T-helper 22 cell (primary cell): ENCODE measurements around the gene KCNG2.

Experiments used
- DNase-seq: peaks from one replicate; pipeline ENCODE4 v3.0.0-alpha.2; 2020; ENCODE audit warnings: low read depth

KCNG2 gene

GRCh38 chr18:79799619-79800370 lies 2.1 kb downstream of the KCNG2 start:
- no peak for DNase-seq

GRCh38 chr18:79800371-79801180 lies 2.8 kb downstream of the KCNG2 start:
- DNase-seq: no peak

- no peak for DNase-seq
These were observed 3.5 kb downstream of the KCNG2 start for GRCh38 chr18:79801217-79801616.

GRCh38 chr18:79801641-79802040 lies 3.9 kb downstream of the KCNG2 start:
- no peak for DNase-seq

- no peak for DNase-seq
These were observed 4.6 kb downstream of the KCNG2 start for GRCh38 chr18:79802298-79802697.

GRCh38 chr18:79803611-79804051 lies 5.9 kb downstream of the KCNG2 start:
- DNase-seq: no peak

- no peak for DNase-seq
These were observed 6.5 kb downstream of the KCNG2 start for GRCh38 chr18:79804130-79804787.

- DNase-seq: no peak
These were observed 7.6 kb downstream of the KCNG2 start for GRCh38 chr18:79805211-79805887.

GRCh38 chr18:79805926-79806487 lies 8.3 kb downstream of the KCNG2 start:
- no peak for DNase-seq

GRCh38 chr18:79806976-79807841 lies 9.5 kb downstream of the KCNG2 start:
- no peak for DNase-seq

- no peak for DNase-seq
These were observed 11.9 kb downstream of the KCNG2 start for GRCh38 chr18:79809482-79810192.

- DNase-seq: no peak
These were observed 14.3 kb downstream of the KCNG2 start for GRCh38 chr18:79812052-79812451.

GRCh38 chr18:79814373-79814772 lies 16.6 kb downstream of the KCNG2 start:
- DNase-seq: no peak

- no peak for DNase-seq
These were observed 17.9 kb downstream of the KCNG2 start for GRCh38 chr18:79815657-79816056.

GRCh38 chr18:79816092-79816491 lies 18.4 kb downstream of the KCNG2 start:
- no peak for DNase-seq

- DNase-seq: no peak
These were observed 19.4 kb downstream of the KCNG2 start for GRCh38 chr18:79816981-79817606.

GRCh38 chr18:79817607-79817998 lies 19.9 kb downstream of the KCNG2 start:
- no peak for DNase-seq

GRCh38 chr18:79818036-79818435 lies 20.3 kb downstream of the KCNG2 start:
- no peak for DNase-seq

- no peak for DNase-seq
These were observed 20.9 kb downstream of the KCNG2 start for GRCh38 chr18:79818631-79819030.
